Measurements from ENCODE around the gene ARRB1. TPM values are rescaled to one million over a fixed set of nuclear protein-coding genes. Genes with fewer than 3 reads are reported as not detected.

ARRB1 gene
- total and polyA plus RNA-seq, 12 donors: 4.9 to 54.2 (median 31.0) TPM

GRCh38 chr11:75277991-75278790, 73.3 kb downstream of the ARRB1 start:
- H3K4me3 ChIP-seq: no peak overlapping the region
- peaks cover 0 to 34% of the 10 kb centered on the region in 2 donors for H3K36me3 ChIP-seq (replicated peaks in 1 of 2)
- intact Hi-C loops (cut with DNase I): loop anchor here in 1 of 2 donors (2.0 kb wide), 1 partner anchor 107 kb away; no protein-coding TSS in a partner anchor
- H3K27ac ChIP-seq: no peak overlapping the region
- TF ChIP-seq POLR2A (IDR thresholded peaks at IDR 0.05): no peak
- no peak for TF ChIP-seq CTCF (IDR thresholded peaks at IDR 0.05)
- DNase-seq: peak in 2 of 7 donors; percentile 5 to 14
- H3K9me3 ChIP-seq (replicated peaks in 1 of 3): no peaks in the 10 kb centered on the region
- 75 to 89% (median 82%) methylated on average over 5 to 13 of the region's 13 CpGs for WGBS, 4 donors
- H3K4me1 ChIP-seq (replicated peaks in 1 of 2): no peaks in the 10 kb centered on the region
- H3K27me3 ChIP-seq: no peaks in the 10 kb centered on the region

- Histone ChIP-seq H3K27ac (no peak overlapping the region), H3K27me3 (no peaks in the 10 kb centered on the region), H3K9me3 (replicated peaks in 1 of 3) (no peaks in the 10 kb centered on the region), H3K4me3 (no peak overlapping the region), H3K4me1 (replicated peaks in 1 of 2) (no peaks in the 10 kb centered on the region), H3K36me3 (replicated peaks in 1 of 2) (peaks cover 0 to 31% of the 10 kb centered on the region in 2 donors)
- DNase-seq: peak in 3 of 7 donors; percentile 2 to 35 (median 6)
- WGBS, 4 donors: 91 to 94% (median 92%) methylated on average over 10 to 11 of the region's 11 CpGs
- intact Hi-C loops (cut with DNase I): no loop called here
- TF ChIP-seq POLR2A (IDR thresholded peaks at IDR 0.05): no peak
- TF ChIP-seq CTCF (IDR thresholded peaks at IDR 0.05): no peak
Observed at GRCh38 chr11:75277211-75277805, 74.2 kb downstream of the ARRB1 start.

- Histone ChIP-seq H3K9me3 (replicated peaks in 1 of 3) (no peaks in the 10 kb centered on the region), H3K27ac (no peak overlapping the region), H3K36me3 (replicated peaks in 1 of 2) (peaks cover 0 to 31% of the 10 kb centered on the region in 2 donors), H3K4me3 (no peak overlapping the region), H3K27me3 (no peaks in the 10 kb centered on the region), H3K4me1 (replicated peaks in 1 of 2) (no peaks in the 10 kb centered on the region)
- TF ChIP-seq CTCF (IDR thresholded peaks at IDR 0.05) (no peak), POLR2A (IDR thresholded peaks at IDR 0.05) (no peak)
- DNase-seq: peak in 4 of 7 donors; percentile 0 to 13 (median 3)
- intact Hi-C loops (cut with DNase I): no loop called here
- 80 to 89% (median 87%) methylated on average over 5 to 6 of the region's 6 CpGs for WGBS, 4 donors
Observed at GRCh38 chr11:75276686-75277085, 74.8 kb downstream of the ARRB1 start.

- Histone ChIP-seq H3K27me3 (no peaks in the 10 kb centered on the region), H3K9me3 (replicated peaks in 1 of 3) (no peaks in the 10 kb centered on the region), H3K4me3 (no peak overlapping the region), H3K36me3 (replicated peaks in 1 of 2) (peaks cover 0 to 31% of the 10 kb centered on the region in 2 donors), H3K4me1 (replicated peaks in 1 of 2) (no peaks in the 10 kb centered on the region), H3K27ac (peak overlapping the region in 1 of 5 donors; percentile 45)
- no peak for TF ChIP-seq CTCF (IDR thresholded peaks at IDR 0.05)
- TF ChIP-seq POLR2A (IDR thresholded peaks at IDR 0.05): no peak
- 78 to 89% (median 83%) methylated on average over 2 of the region's 2 CpGs for whole genome bisulfite sequencing, 4 donors
- intact Hi-C loops (cut with DNase I): no loop called here
- peak in 1 of 7 donors; percentile 0 for DNase-seq
Observed at GRCh38 chr11:75276186-75276585, 75.3 kb downstream of the ARRB1 start.
